GM04503 (cell line): Measurements from ENCODE around the gene CFAP100.
A peak's percentile ranks its signal among the peaks of the same experiment; 100 is the strongest.

Source experiments
- DNase-seq: peaks from one replicate; pipeline ENCODE4 v3.0.0-alpha.2; 2012; ENCODE audit warnings: low read depth

The CFAP100 gene

GRCh38 chr3:126357295-126358037 is 37.2 kb upstream of the CFAP100 start, which contains the start of gene KLF15:
TSS of gene KLF15 (minus strand) at chr3:126357408. CDS start at chr3:126352922, 4,486 bp downstream.
- no peak for DNase-seq

DNA sequence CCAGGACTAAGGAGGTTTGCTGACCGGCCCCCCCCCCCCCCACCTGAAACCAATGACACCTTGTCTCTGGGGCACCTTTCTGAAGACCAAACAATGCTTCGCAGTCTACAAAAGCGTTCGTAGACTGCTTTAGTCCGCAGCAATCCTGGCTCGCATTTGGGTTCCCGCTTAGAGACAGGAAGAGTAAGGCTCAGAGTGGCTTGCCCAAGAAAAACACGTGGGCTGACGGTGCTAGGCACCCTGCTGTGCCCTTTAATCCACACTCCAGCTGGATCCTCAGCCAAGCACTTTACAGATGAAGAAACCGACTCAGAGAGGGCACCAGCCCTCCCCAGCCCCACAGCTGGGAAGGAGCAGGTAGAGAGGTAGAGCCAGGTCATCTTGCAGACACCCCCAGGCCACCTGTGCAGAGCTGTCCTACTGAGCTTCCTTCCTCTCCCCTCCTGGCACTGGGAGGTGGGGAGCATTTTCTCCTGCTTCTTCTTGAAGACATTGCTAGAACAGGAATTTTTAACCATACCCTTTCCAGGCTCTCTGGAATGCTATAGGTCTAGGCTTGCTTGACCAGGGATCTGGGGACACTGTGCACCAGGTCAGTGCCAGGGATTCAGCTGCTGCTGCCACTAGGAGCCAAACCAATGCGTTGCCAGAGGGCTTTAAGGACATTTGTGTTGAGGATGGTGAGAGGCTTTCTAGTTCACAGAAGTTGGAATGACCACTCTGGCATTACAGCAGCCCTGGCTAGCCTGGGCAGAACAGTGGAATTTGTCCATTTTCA is 36.5 kb upstream of the CFAP100 start:
- no peak for DNase-seq

GRCh38 chr3:126358816-126359181 is 35.9 kb upstream of the CFAP100 start:
- no peak for DNase-seq

GRCh38 chr3:126360046-126360713 is 34.5 kb upstream of the CFAP100 start:
- DNase-seq, result no peak

DNA sequence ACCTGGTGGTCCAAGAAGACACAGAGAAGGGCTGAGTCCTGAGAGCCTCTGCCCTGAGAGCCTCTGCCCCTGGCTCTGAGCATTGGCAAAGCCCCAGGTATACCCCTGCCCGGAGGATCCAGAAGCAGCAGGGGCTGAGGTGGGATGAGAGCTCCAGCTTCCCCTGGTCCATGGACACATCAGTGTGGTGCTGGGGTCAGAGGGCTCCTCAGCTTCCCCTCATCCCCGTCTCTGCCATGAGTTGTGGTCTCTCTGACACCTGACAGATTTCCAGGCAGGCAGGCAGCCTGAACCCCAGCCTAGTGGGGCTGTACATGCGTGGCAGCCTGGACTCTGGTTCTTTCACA is 34.0 kb upstream of the CFAP100 start:
- DNase-seq, result no peak

GRCh38 chr3:126361211-126361610 is 33.5 kb upstream of the CFAP100 start:
- no peak for DNase-seq

GRCh38 chr3:126364130-126364695 is 30.5 kb upstream of the CFAP100 start:
- no peak for DNase-seq

- DNase-seq, result no peak
These were observed 29.9 kb upstream of the CFAP100 start for GRCh38 chr3:126364731-126365301.

GRCh38 chr3:126365351-126366277 is 29.1 kb upstream of the CFAP100 start:
- no peak for DNase-seq

- DNase-seq, result no peak
These were observed 27.3 kb upstream of the CFAP100 start for GRCh38 chr3:126367316-126367805.

- DNase-seq, result no peak
These were observed 25.2 kb upstream of the CFAP100 start for GRCh38 chr3:126369490-126369889.

GRCh38 chr3:126370055-126370454 is 24.7 kb upstream of the CFAP100 start:
- DNase-seq, result no peak

- DNase-seq, result no peak
These were observed 24.1 kb upstream of the CFAP100 start for GRCh38 chr3:126370606-126371005.

DNA sequence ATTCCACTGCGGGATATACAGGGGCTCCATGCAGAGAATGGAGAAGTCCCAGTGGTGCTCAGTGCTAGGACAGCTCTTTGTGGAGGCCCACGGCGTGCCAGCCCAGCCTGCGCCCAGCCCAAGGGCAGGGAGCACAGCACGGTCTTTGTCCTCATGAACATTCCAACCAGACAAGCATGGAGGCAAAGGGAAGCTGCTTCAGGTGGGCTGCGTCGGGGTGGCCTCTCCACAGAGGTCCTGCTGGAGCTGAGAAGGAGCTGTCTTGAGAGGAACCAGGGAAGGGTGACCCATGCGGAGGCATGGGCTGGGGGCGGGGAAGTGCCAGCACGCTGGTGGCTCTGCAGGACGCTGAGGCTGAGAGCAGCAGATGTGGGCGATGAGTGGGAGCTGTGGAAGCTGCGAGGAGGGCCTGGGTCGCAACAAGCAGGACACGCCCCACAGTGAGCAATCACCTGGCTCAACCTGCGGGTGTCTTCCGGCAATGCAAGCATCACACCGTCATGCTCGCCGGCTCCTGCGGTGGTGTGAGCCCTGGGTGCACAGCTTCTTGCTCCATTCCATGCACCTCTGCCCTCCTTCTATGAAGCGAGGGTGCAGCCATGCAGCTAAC is 23.5 kb upstream of the CFAP100 start:
- DNase-seq, result no peak

- DNase-seq, result no peak
These were observed 22.1 kb upstream of the CFAP100 start for GRCh38 chr3:126372413-126373145.

GRCh38 chr3:126373146-126373613 is 21.5 kb upstream of the CFAP100 start:
- no peak for DNase-seq

GRCh38 chr3:126373682-126374601 is 20.8 kb upstream of the CFAP100 start:
- DNase-seq, result peak; percentile 65

GRCh38 chr3:126375835-126376331 is 18.8 kb upstream of the CFAP100 start:
- DNase-seq, result no peak
